ENCODE data around the gene PTPRA. TPM values are rescaled to one million over a fixed set of nuclear protein-coding genes. Genes with fewer than 3 reads are reported as not detected.

PTPRA gene
- total and polyA plus RNA-seq, 2 donors (not counting 1 experiment from before 2014, with no cell fraction given) = 32.1 to 64.2 TPM

DNA sequence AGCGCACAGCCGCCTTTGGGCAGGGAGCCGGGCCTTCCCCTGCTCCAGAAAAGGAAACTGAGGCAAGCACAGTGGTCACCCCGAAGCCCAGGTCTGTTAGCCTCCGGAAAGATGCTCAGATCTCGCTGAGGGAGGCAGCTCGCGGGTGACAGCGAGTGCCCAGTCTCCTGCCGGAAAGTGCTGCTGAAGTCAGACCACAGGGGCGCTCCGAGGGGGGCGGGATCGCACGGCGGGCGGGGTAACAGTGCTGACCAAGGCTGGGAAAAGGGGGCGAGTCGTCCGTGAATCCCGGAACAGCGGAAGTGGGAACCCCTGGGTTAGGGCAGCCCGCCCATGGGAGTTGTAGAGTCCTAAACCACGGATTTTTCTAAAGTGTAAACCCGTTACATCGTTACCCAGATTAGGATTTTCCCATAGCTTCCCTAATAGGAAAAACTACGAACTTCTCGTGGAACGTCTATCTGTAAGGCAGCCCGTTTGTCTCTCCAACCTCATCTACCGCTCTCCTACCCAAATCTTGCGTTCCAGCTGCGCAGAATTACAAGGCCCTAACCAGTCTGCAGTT lies 32.2 kb upstream of the PTPRA start:
- peaks cover 16 to 27% of the 10 kb centered on the region in 2 donors for H3K4me1 ChIP-seq (ENCODE audit: control insufficient read depth in 2 of 2, insufficient read depth in 2 of 2, low read length in 2 of 2)
- peaks cover 22% of the 10 kb centered on the region for H3K4me1 Mint-ChIP-seq

DNA sequence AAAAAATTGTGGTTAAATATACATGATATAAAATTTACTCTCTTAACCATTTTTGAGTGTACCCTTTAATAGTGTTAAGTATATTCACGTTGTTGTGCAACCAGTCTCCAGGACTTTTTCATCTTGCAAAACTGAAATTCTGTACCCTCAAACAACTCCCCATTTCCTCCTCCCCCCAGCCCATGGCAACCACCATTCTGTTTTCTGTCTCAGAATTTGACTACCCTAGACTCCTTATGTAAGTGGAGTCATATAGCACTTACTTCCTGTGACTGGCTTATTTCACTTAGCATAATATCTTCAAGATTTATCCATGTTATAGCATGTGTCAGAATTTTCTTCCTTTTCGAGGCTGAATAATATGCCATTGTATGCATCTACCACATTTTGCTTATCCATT lies 27.7 kb upstream of the PTPRA start:
- no peaks in the 10 kb centered on the region for H4K20me1 ChIP-seq (ENCODE audit: control insufficient read depth, insufficient read depth, low read length, poor library complexity, severe bottlenecking)
- intact Hi-C loops (cut with micrococcal nuclease) = no loop called here
- DNase-seq (no peak), ATAC-seq (ENCODE audit: low read depth) (no peak)
- H3K4me2 ChIP-seq (replicated peaks; ENCODE audit: low read depth, low read length, poor library complexity, severe bottlenecking) = no peak overlapping the region
- H3K27ac ChIP-seq (ENCODE audit: low read length in 2 of 2) = no peak overlapping the region
- no peaks in the 10 kb centered on the region for H3K27me3 Mint-ChIP-seq
- no peaks in the 10 kb centered on the region for H3K27me3 ChIP-seq (replicated peaks in 1 of 4; ENCODE audit: control extremely low read depth in 1 of 4, control insufficient read depth in 3 of 4, insufficient read depth in 4 of 4, low read length in 3 of 4)
- no peak for TF ChIP-seq EZH2 (IDR thresholded peaks at IDR 0.05; ENCODE audit: borderline replicate concordance, insufficient read depth, low read depth, low read length, poor library complexity, severe bottlenecking)
- TF ChIP-seq, protein P1, sequence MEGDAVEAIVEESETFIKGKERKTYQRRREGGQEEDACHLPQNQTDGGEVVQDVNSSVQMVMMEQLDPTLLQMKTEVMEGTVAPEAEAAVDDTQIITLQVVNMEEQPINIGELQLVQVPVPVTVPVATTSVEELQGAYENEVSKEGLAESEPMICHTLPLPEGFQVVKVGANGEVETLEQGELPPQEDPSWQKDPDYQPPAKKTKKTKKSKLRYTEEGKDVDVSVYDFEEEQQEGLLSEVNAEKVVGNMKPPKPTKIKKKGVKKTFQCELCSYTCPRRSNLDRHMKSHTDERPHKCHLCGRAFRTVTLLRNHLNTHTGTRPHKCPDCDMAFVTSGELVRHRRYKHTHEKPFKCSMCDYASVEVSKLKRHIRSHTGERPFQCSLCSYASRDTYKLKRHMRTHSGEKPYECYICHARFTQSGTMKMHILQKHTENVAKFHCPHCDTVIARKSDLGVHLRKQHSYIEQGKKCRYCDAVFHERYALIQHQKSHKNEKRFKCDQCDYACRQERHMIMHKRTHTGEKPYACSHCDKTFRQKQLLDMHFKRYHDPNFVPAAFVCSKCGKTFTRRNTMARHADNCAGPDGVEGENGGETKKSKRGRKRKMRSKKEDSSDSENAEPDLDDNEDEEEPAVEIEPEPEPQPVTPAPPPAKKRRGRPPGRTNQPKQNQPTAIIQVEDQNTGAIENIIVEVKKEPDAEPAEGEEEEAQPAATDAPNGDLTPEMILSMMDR (IDR thresholded peaks at IDR 0.05) = no peak
- ChIA-PET CTCF (no interaction called here), POLR2A (no interaction called here)
- H3K27ac Mint-ChIP-seq = no peak overlapping the region
- no peak overlapping the region for H2AFZ ChIP-seq (ENCODE audit: insufficient read depth, low read depth, low read length, poor library complexity, severe bottlenecking)
- H3K4me3 ChIP-seq (ENCODE audit: control extremely low read depth in 1 of 5, extremely low read depth in 1 of 5, insufficient read depth in 1 of 5, low read depth in 2 of 5, low read length in 4 of 5) = no peak overlapping the region
- H3K36me3 ChIP-seq (replicated peaks in 1 of 2; ENCODE audit: control extremely low read depth in 1 of 2, control insufficient read depth in 1 of 2, extremely low read depth in 1 of 2, insufficient read depth in 2 of 2, low read length in 1 of 2) = peaks cover 0 to 3% of the 10 kb centered on the region in 2 experiments
- peaks cover 29% of the 10 kb centered on the region for H3K79me2 ChIP-seq (ENCODE audit: control insufficient read depth, insufficient read depth, low read length)
- H3K9ac ChIP-seq (ENCODE audit: low read length) = no peak overlapping the region
- no peak overlapping the region for H3K4me3 Mint-ChIP-seq
- no peaks in the 10 kb centered on the region for H3K9me3 ChIP-seq (ENCODE audit: control extremely low read depth in 1 of 3, control insufficient read depth in 2 of 3, insufficient read depth in 1 of 3, low read length in 2 of 3)
- H3K4me1 Mint-ChIP-seq = peaks cover 6% of the 10 kb centered on the region
- no peaks in the 10 kb centered on the region for H3K9me3 Mint-ChIP-seq (ENCODE audit: insufficient read depth)
- H3K4me1 ChIP-seq (ENCODE audit: control insufficient read depth in 2 of 2, insufficient read depth in 2 of 2, low read length in 2 of 2) = peaks cover 5 to 9% of the 10 kb centered on the region in 2 donors
- WGBS (ENCODE audit: insufficient coverage) = no CpG with 5 or more reads among the region's 2 CpGs

More for the DNA sequence above, 32.2 kb upstream of the PTPRA start:
- peak; percentile 20 for ATAC-seq (ENCODE audit: low read depth)
- Histone ChIP-seq H3K4me3 (ENCODE audit: control extremely low read depth in 1 of 5, extremely low read depth in 1 of 5, insufficient read depth in 1 of 5, low read depth in 2 of 5, low read length in 4 of 5) (peak overlapping the region; percentile 63 to 90 (median 80)), H3K9me3 (ENCODE audit: control extremely low read depth in 1 of 3, control insufficient read depth in 2 of 3, insufficient read depth in 1 of 3, low read length in 2 of 3) (peaks cover 0 to 3% (median 0%) of the 10 kb centered on the region in 3 donors), H3K27me3 (replicated peaks in 1 of 4; ENCODE audit: control extremely low read depth in 1 of 4, control insufficient read depth in 3 of 4, insufficient read depth in 4 of 4, low read length in 3 of 4) (no peaks in the 10 kb centered on the region), H2AFZ (ENCODE audit: insufficient read depth, low read depth, low read length, poor library complexity, severe bottlenecking) (peak overlapping the region; percentile 100), H3K27ac (ENCODE audit: low read length in 2 of 2) (peak overlapping the region; percentile 26 to 73), H4K20me1 (ENCODE audit: control insufficient read depth, insufficient read depth, low read length, poor library complexity, severe bottlenecking) (no peaks in the 10 kb centered on the region), H3K9ac (ENCODE audit: low read length) (peak overlapping the region; percentile 87), H3K36me3 (replicated peaks in 1 of 2; ENCODE audit: control extremely low read depth in 1 of 2, control insufficient read depth in 1 of 2, extremely low read depth in 1 of 2, insufficient read depth in 2 of 2, low read length in 1 of 2) (peaks cover 0 to 2% of the 10 kb centered on the region in 2 experiments), H3K79me2 (ENCODE audit: control insufficient read depth, insufficient read depth, low read length) (peaks cover 26% of the 10 kb centered on the region), H3K4me2 (replicated peaks; ENCODE audit: low read depth, low read length, poor library complexity, severe bottlenecking) (peak overlapping the region; percentile 93)
- Mint-ChIP-seq H3K27me3 (no peaks in the 10 kb centered on the region), H3K27ac (peak overlapping the region; percentile 81), H3K4me3 (peak overlapping the region; percentile 91), H3K9me3 (ENCODE audit: insufficient read depth) (no peaks in the 10 kb centered on the region)
- POLR2A ChIA-PET = interaction anchor here (0.5 to 1.1 kb wide), 3 partner anchors 32 to 204 kb away, joined by 3 to 7 read pairs (median 4); partner anchors contain the start of genes MRPS26 and PTPRA
- TF ChIP-seq, protein P1 (IDR thresholded peaks at IDR 0.05) = no peak
- no peak for TF ChIP-seq EZH2 (IDR thresholded peaks at IDR 0.05; ENCODE audit: borderline replicate concordance, insufficient read depth, low read depth, low read length, poor library complexity, severe bottlenecking)
- intact Hi-C loops (cut with micrococcal nuclease) = loop anchor here (1.0 to 2.0 kb wide), 2 partner anchors 32 to 188 kb away; partner anchors contain the start of genes NOP56 and PTPRA
- DNase-seq = no peak
- CTCF ChIA-PET = interaction anchor here (1.5 to 2.2 kb wide), 2 partner anchors 32 to 88 kb away, joined by 4 to 7 read pairs; no protein-coding TSS in a partner anchor
- WGBS (ENCODE audit: insufficient coverage) = 14% methylated on average over 33 of the region's 33 CpGs
